Peyer's patch (tissue), 4 donors: Measurements from ENCODE around the gene PCDHGB3. TPM values are rescaled to one million over a fixed set of nuclear protein-coding genes. Genes with fewer than 3 reads are reported as not detected.
"Not testable (repeated sequence)": the region's sequence is repeated elsewhere in the genome, so short reads cannot be mapped to it uniquely, and the experiment has no call there.

Source experiments
- DNase-seq, 3 donors: peaks; one replicate each; pipeline ENCODE4 v3.0.0-alpha.2; 2017 to 2019
- H3K27ac ChIP-seq, 4 donors: fragments of 200-600 bp; sonication (generic); one replicate each; pipeline ENCODE4 v1.5.1; 2016 to 2019
- H3K27me3 ChIP-seq, 2 donors: fragments of 200-600 bp; sonication (generic); one replicate each; pipeline ENCODE4 v1.5.1; 2019
- H3K36me3 ChIP-seq, 3 donors: fragments of 200-600 bp; sonication (generic); one replicate each; pipeline ENCODE4 v1.5.1; 2016 to 2019
- H3K4me1 ChIP-seq, 4 donors: fragments of 200-600 bp; sonication (generic); one replicate each; pipeline ENCODE4 v1.5.1; 2016 to 2019
- H3K4me3 ChIP-seq, 4 donors: fragments of 200-600 bp; sonication (generic); 1 replicate in 3 of 4; 2 replicates in 1 of 4; pipeline ENCODE4 v1.5.1; 2016 to 2019; ENCODE audit warnings: mild to moderate bottlenecking in 1 of 4
- H3K9me3 ChIP-seq, 4 donors: fragments of 200-600 bp; sonication (generic); one replicate each; pipeline ENCODE4 v1.5.1; 2016 to 2019; ENCODE audit warnings: mild to moderate bottlenecking in 1 of 4
- CTCF ChIP-seq, 6 experiments: fragments of 450-650 bp in 4 of 6; fragments of 200-600 bp in 2 of 6; sonication (generic) in 1 of 6; IDR thresholded peaks; one replicate each; pipeline ENCODE4 v1.5.1; 2017 to 2019; ENCODE audit warnings: antibody characterized with exemption in 6 of 6, mild to moderate bottlenecking in 3 of 6, moderate library complexity in 1 of 6
- POLR2A ChIP-seq, 2 donors: fragments of 450-650 bp; IDR thresholded peaks; one replicate each; pipeline ENCODE4 v1.5.1; 2017; ENCODE audit warnings: antibody characterized with exemption in 2 of 2, mild to moderate bottlenecking in 2 of 2, moderate library complexity in 2 of 2
- total RNA-seq, 4 donors: library from RNA; depleted of rRNA; stranded (reverse); fragments of >200 nt; gene quantifications; one replicate each; pipeline ENCODE4 v1.1.0, GENCODE V29; 2016

Gene PCDHGB3
- total RNA-seq, 4 donors from 2014 or later = 1.6 to 5.0 (median 2.0) TPM

- Histone ChIP-seq H3K9me3 (peaks cover 0 to 85% (median 25%) of the 10 kb centered on the region in 4 donors), H3K4me3 (peak within 1 kb of the TSS in 3 of 4 donors; percentile 26 to 41 (median 39))
- peak in 2 of 3 donors; percentile 54 to 80 for DNase-seq
- not testable (repeated sequence) for H3K27ac ChIP-seq, H3K4me1 ChIP-seq, H3K27me3 ChIP-seq, H3K36me3 ChIP-seq
- peak; percentile 24 to 51 (median 40) for TF ChIP-seq CTCF (IDR thresholded peaks at IDR 0.05)
Measured at GRCh38 chr5:141417494-141418172, 47.6 kb downstream of the PCDHGB3 start, which contains the start of gene PCDHGB7. Gene PCDHGB7 (plus strand): TSS chr5:141417677. CDS start chr5:141417860, 183 bp downstream.

GRCh38 chr5:141419074-141419880 lies 49.2 kb downstream of the PCDHGB3 start:
- Histone ChIP-seq H3K36me3 (no peaks in the 10 kb centered on the region), H3K9me3 (peaks cover 0 to 80% (median 26%) of the 10 kb centered on the region in 4 donors), H3K4me3 (no peak overlapping the region), H3K27ac (no peak overlapping the region), H3K27me3 (no peaks in the 10 kb centered on the region), H3K4me1 (no peaks in the 10 kb centered on the region)
- TF ChIP-seq CTCF (IDR thresholded peaks at IDR 0.05) = no peak
- TF ChIP-seq POLR2A (IDR thresholded peaks at IDR 0.05) = no peak
- DNase-seq = no peak

GRCh38 chr5:141420855-141421488 lies 50.9 kb downstream of the PCDHGB3 start, which contains the start of gene PCDHGA11:
Gene PCDHGA11 (plus strand): TSS chr5:141421051. CDS start chr5:141421228, 177 bp downstream.
- Histone ChIP-seq H3K27ac (no peak within 1 kb of the TSS), H3K36me3 (no peaks in the 10 kb centered on the region), H3K4me3 (peak within 1 kb of the TSS; percentile 13 to 31 (median 30)), H3K9me3 (peaks cover 0 to 77% (median 21%) of the 10 kb centered on the region in 4 donors), H3K27me3 (no peaks in the 10 kb centered on the region), H3K4me1 (no peaks in the 10 kb centered on the region)
- no peak for TF ChIP-seq POLR2A (IDR thresholded peaks at IDR 0.05)
- TF ChIP-seq CTCF (IDR thresholded peaks at IDR 0.05) = peak in 4 of 6 experiments; percentile 13 to 33 (median 20)
- peak in 2 of 3 donors; percentile 46 to 67 for DNase-seq

- no peak for TF ChIP-seq POLR2A (IDR thresholded peaks at IDR 0.05)
- Histone ChIP-seq H3K4me1 (no peaks in the 10 kb centered on the region), H3K4me3 (peak overlapping the region in 2 of 4 donors; percentile 30), H3K27ac (no peak overlapping the region), H3K36me3 (no peaks in the 10 kb centered on the region), H3K9me3 (peaks cover 0 to 80% (median 21%) of the 10 kb centered on the region in 4 donors), H3K27me3 (no peaks in the 10 kb centered on the region)
- DNase-seq = no peak
Measured at GRCh38 chr5:141421489-141421855, 51.4 kb downstream of the PCDHGB3 start.

Other genes with a start within 250 kb of the PCDHGB3 start
- 1 to 10 TPM in 2 of 4 donors, under 1 TPM in 1, not detected in 1; 0.80 to 6.6 (median 1.2) TPM for gene PCDHB4, start 248.4 kb upstream of the PCDHGB3 start, total RNA-seq
- gene PCDHB5, start 235.0 kb upstream of the PCDHGB3 start, total RNA-seq = under 1 TPM in 1 of 4 donors, not detected in 3; 0.18 TPM
- gene PCDHB6, start 220.2 kb upstream of the PCDHGB3 start, total RNA-seq = under 1 TPM in 1 of 4 donors, not detected in 3; 0.54 TPM
- under 1 TPM in 2 of 4 donors, not detected in 2; 0.53 to 0.54 TPM for gene PCDHB7, start 197.6 kb upstream of the PCDHGB3 start, total RNA-seq
- gene PCDHB8, start 192.5 kb upstream of the PCDHGB3 start, total RNA-seq = not detected
- gene PCDHB16, start 187.9 kb upstream of the PCDHGB3 start, total RNA-seq = 1 to 10 TPM in 1 of 4 donors, under 1 TPM in 2, not detected in 1; 0.35 to 5.8 (median 0.40) TPM
- 1 to 10 TPM in 1 of 4 donors, under 1 TPM in 3; 0.18 to 1.7 (median 0.39) TPM for gene PCDHB9, start 183.1 kb upstream of the PCDHGB3 start, total RNA-seq
- gene PCDHB10, start 177.9 kb upstream of the PCDHGB3 start, total RNA-seq = under 1 TPM in 3 of 4 donors, not detected in 1; 0.54 to 0.83 (median 0.76) TPM
- 1 to 10 TPM in 1 of 4 donors, under 1 TPM in 1, not detected in 2; 0.27 to 2.8 TPM for gene PCDHB11, start 170.6 kb upstream of the PCDHGB3 start, total RNA-seq
- 1 to 10 TPM in 1 of 4 donors, under 1 TPM in 3; 0.35 to 4.1 (median 0.88) TPM for gene PCDHB12, start 161.5 kb upstream of the PCDHGB3 start, total RNA-seq
- under 1 TPM; 0.13 to 0.83 (median 0.32) TPM for gene PCDHB13, start 156.3 kb upstream of the PCDHGB3 start, total RNA-seq
- gene PCDHB14, start 146.9 kb upstream of the PCDHGB3 start, total RNA-seq = 1 to 10 TPM in 1 of 4 donors, under 1 TPM in 2, not detected in 1; 0.19 to 1.1 (median 0.54) TPM
- gene PCDHB15, start 124.8 kb upstream of the PCDHGB3 start, total RNA-seq = under 1 TPM in 2 of 4 donors, not detected in 2; 0.27 to 0.35 TPM
- gene SLC25A2, start 66.2 kb upstream of the PCDHGB3 start, total RNA-seq = 1 to 10 TPM; 1.1 to 4.1 (median 2.9) TPM
- 10 to 100 TPM; 42.2 to 80.0 (median 47.5) TPM for gene TAF7, start 49.5 kb upstream of the PCDHGB3 start, total RNA-seq
- 1 to 10 TPM in 1 of 4 donors, not detected in 3; 1.7 TPM for gene PCDHGA1, start 39.7 kb upstream of the PCDHGB3 start, total RNA-seq
- gene PCDHGA2, start 31.5 kb upstream of the PCDHGB3 start, total RNA-seq = 1 to 10 TPM in 2 of 4 donors, under 1 TPM in 1, not detected in 1; 0.57 to 1.7 (median 1.1) TPM
- gene PCDHGA3, start 26.4 kb upstream of the PCDHGB3 start, total RNA-seq = 1 to 10 TPM in 1 of 4 donors, under 1 TPM in 2, not detected in 1; 0.40 to 1.7 (median 0.76) TPM
- gene PCDHGB1, start 20.1 kb upstream of the PCDHGB3 start, total RNA-seq = under 1 TPM in 3 of 4 donors, not detected in 1; 0.27 to 0.53 (median 0.47) TPM
- gene PCDHGA4, start 15.2 kb upstream of the PCDHGB3 start, total RNA-seq = 1 to 10 TPM in 2 of 4 donors, under 1 TPM in 2; 0.27 to 3.3 (median 0.81) TPM
- gene PCDHGB2, start 10.2 kb upstream of the PCDHGB3 start, total RNA-seq = 1 to 10 TPM; 1.2 to 5.8 (median 1.6) TPM
- gene PCDHGA5, start 6.1 kb upstream of the PCDHGB3 start, total RNA-seq = 10 to 100 TPM in 1 of 4 donors, 1 to 10 TPM in 2, under 1 TPM in 1; 0.94 to 10.7 (median 1.7) TPM
- gene PCDHGA6, start 3.6 kb downstream of the PCDHGB3 start, total RNA-seq = 1 to 10 TPM in 2 of 4 donors, under 1 TPM in 2; 0.70 to 4.1 (median 1.0) TPM
- 1 to 10 TPM in 2 of 4 donors, under 1 TPM in 2; 0.35 to 2.5 (median 0.95) TPM for gene PCDHGA7, start 12.5 kb downstream of the PCDHGB3 start, total RNA-seq
- 1 to 10 TPM; 1.1 to 3.3 (median 1.9) TPM for gene PCDHGB4, start 17.5 kb downstream of the PCDHGB3 start, total RNA-seq
- gene PCDHGA8, start 22.4 kb downstream of the PCDHGB3 start, total RNA-seq = 1 to 10 TPM in 2 of 4 donors, under 1 TPM in 2; 0.35 to 2.5 (median 1.1) TPM
- 1 to 10 TPM; 2.3 to 9.1 (median 2.9) TPM for gene PCDHGB5, start 27.7 kb downstream of the PCDHGB3 start, total RNA-seq
- 10 to 100 TPM in 1 of 4 donors, 1 to 10 TPM in 3; 1.9 to 17.3 (median 4.0) TPM for gene PCDHGA9, start 32.5 kb downstream of the PCDHGB3 start, total RNA-seq
- gene PCDHGB6, start 37.8 kb downstream of the PCDHGB3 start, total RNA-seq = 1 to 10 TPM; 1.1 to 7.4 (median 3.3) TPM
- gene PCDHGA10, start 42.7 kb downstream of the PCDHGB3 start, total RNA-seq = 1 to 10 TPM; 3.2 to 7.7 (median 4.2) TPM
- 1 to 10 TPM; 4.0 to 5.8 (median 4.3) TPM for gene PCDHGB7, start 47.4 kb downstream of the PCDHGB3 start, total RNA-seq
- gene PCDHGA11, start 50.8 kb downstream of the PCDHGB3 start, total RNA-seq = 1 to 10 TPM; 1.1 to 5.0 (median 2.4) TPM
- gene PCDHGA12, start 60.3 kb downstream of the PCDHGB3 start, total RNA-seq = 10 to 100 TPM in 1 of 4 donors, 1 to 10 TPM in 3; 1.4 to 12.4 (median 4.7) TPM
- 10 to 100 TPM; 10.2 to 29.7 (median 16.7) TPM for gene PCDHGC3, start 105.7 kb downstream of the PCDHGB3 start, total RNA-seq
- 10 to 100 TPM in 1 of 4 donors, 1 to 10 TPM in 3; 1.7 to 11.3 (median 5.3) TPM for gene PCDHGC4, start 114.8 kb downstream of the PCDHGB3 start, total RNA-seq
- gene PCDHGC5, start 118.8 kb downstream of the PCDHGB3 start, total RNA-seq = 1 to 10 TPM in 1 of 4 donors, under 1 TPM in 2, not detected in 1; 0.67 to 1.4 (median 0.95) TPM
- gene DIAPH1, start 248.8 kb downstream of the PCDHGB3 start, total RNA-seq = 100 to 1,000 TPM in 2 of 4 donors, 10 to 100 TPM in 2; 98.2 to 115 (median 102) TPM